Neuronal stem cell (in vitro differentiated cells): ENCODE results near the gene ROR1.

Experiments used
- DNase-seq: peaks from one replicate; pipeline ENCODE4 v3.0.0-alpha.2; 2013; ENCODE audit warnings: low spot score
- H2AFZ ChIP-seq: one replicate; pipeline ENCODE4 v1.6.1; 2013; ENCODE audit warnings: mild to moderate bottlenecking, low read length, inconsistent platforms
- H2AK5ac ChIP-seq: 2 replicates; pipeline ENCODE4 v1.6.1; 2013; ENCODE audit warnings: low read depth, mild to moderate bottlenecking, inconsistent platforms, low read length, moderate library complexity, mixed read lengths
- H2BK120ac ChIP-seq: 2 replicates; pipeline ENCODE4 v1.6.1; 2013; ENCODE audit warnings: low read depth, mild to moderate bottlenecking, inconsistent platforms, low read length, moderate library complexity, mixed read lengths
- H2BK12ac ChIP-seq: one replicate; pipeline ENCODE4 v1.6.1; 2013; ENCODE audit warnings: low read length, inconsistent platforms
- H2BK15ac ChIP-seq: 2 replicates; pipeline ENCODE4 v1.6.1; 2013; ENCODE audit warnings: mild to moderate bottlenecking, low read length, inconsistent platforms, mixed read lengths
- H2BK5ac ChIP-seq: one replicate; pipeline ENCODE4 v1.6.1; 2013; ENCODE audit warnings: inconsistent platforms, mild to moderate bottlenecking, low read length, moderate library complexity
- H3K14ac ChIP-seq: one replicate; pipeline ENCODE4 v1.6.1; 2013; ENCODE audit warnings: low read length, inconsistent platforms
- H3K18ac ChIP-seq: 2 replicates; pipeline ENCODE4 v1.6.1; 2013; ENCODE audit warnings: low read length, inconsistent platforms
- H3K23ac ChIP-seq: 2 replicates; pipeline ENCODE4 v1.6.1; 2013; ENCODE audit warnings: low read depth, mild to moderate bottlenecking, mixed read lengths, low read length, inconsistent platforms; ENCODE audit not compliant: poor library complexity
- H3K27ac ChIP-seq: replicated peaks from 3 replicates; pipeline ENCODE4 v1.5.1; 2013; ENCODE audit warnings: low read length, inconsistent platforms
- H3K27me3 ChIP-seq, 3 experiments: 2 replicates each; pipeline ENCODE4 v1.6.1; 2013; ENCODE audit warnings: low read length in 3 of 3, mild to moderate bottlenecking in 2 of 3, inconsistent platforms in 1 of 3, low read depth in 1 of 3, mixed read lengths in 1 of 3, moderate library complexity in 1 of 3; ENCODE audit not compliant: control insufficient read depth in 3 of 3, insufficient read depth in 3 of 3
- H3K36me3 ChIP-seq, 2 donors: replicated peaks in 1 of 2; 2 replicates each; pipeline ENCODE4 v1.6.1; 2013; ENCODE audit warnings: low read length in 2 of 2; ENCODE audit not compliant: control insufficient read depth in 2 of 2, insufficient read depth in 2 of 2
- H3K4ac ChIP-seq: 2 replicates; pipeline ENCODE4 v1.6.1; 2013; ENCODE audit warnings: inconsistent platforms, mild to moderate bottlenecking, low read length, moderate library complexity
- H3K4me1 ChIP-seq, 2 donors: 1 replicate in 1 of 2; 2 replicates in 1 of 2; pipeline ENCODE4 v1.6.1; 2013; ENCODE audit warnings: low read length in 2 of 2, low read depth in 1 of 2; ENCODE audit not compliant: control insufficient read depth in 2 of 2, insufficient read depth in 1 of 2
- H3K4me2 ChIP-seq: one replicate; pipeline ENCODE4 v1.6.1; 2013; ENCODE audit warnings: mild to moderate bottlenecking, low read length, inconsistent platforms; ENCODE audit not compliant: insufficient read depth, poor library complexity, severe bottlenecking
- H3K4me3 ChIP-seq, 2 donors: 2 replicates each; pipeline ENCODE4 v1.5.1; 2013; ENCODE audit warnings: low read length in 2 of 2, mild to moderate bottlenecking in 2 of 2, inconsistent platforms in 1 of 2, moderate library complexity in 1 of 2
- H3K79me1 ChIP-seq: one replicate; pipeline ENCODE4 v1.6.1; 2013; ENCODE audit warnings: low read depth, mild to moderate bottlenecking, inconsistent platforms, low read length, moderate library complexity
- H3K9ac ChIP-seq: one replicate; pipeline ENCODE4 v1.6.1; 2013; ENCODE audit warnings: mild to moderate bottlenecking, low read depth, low read length, inconsistent platforms; ENCODE audit not compliant: poor library complexity
- H3K9me3 ChIP-seq, 2 donors: replicated peaks in 1 of 2; 2 replicates each; pipeline versions ENCODE3 to v1.6.1; 2013; ENCODE audit warnings: low read length in 2 of 2, mild to moderate bottlenecking in 2 of 2, inconsistent platforms in 1 of 2, low read depth in 1 of 2, mixed read lengths in 1 of 2, moderate library complexity in 1 of 2; ENCODE audit not compliant: control insufficient read depth in 2 of 2, insufficient read depth in 1 of 2
- H4K8ac ChIP-seq: one replicate; pipeline ENCODE4 v1.6.1; 2013; ENCODE audit warnings: low read depth, mild to moderate bottlenecking, inconsistent platforms, low read length, moderate library complexity
- H4K91ac ChIP-seq: one replicate; pipeline ENCODE4 v1.6.1; 2013; ENCODE audit warnings: low read length, low read depth, mild to moderate bottlenecking, inconsistent platforms; ENCODE audit not compliant: poor library complexity
- WGBS, 2 donors: extraction: QIAGEN DNeasy Blood & Tissue Kit; methylation state at CpG; one replicate each; pipeline ENCODE4 v1.1.7; 2013; ENCODE audit warnings: missing lambda C conversion rate in 2 of 2, mixed read lengths in 1 of 2; ENCODE audit not compliant: insufficient read length in 2 of 2, insufficient replicate concordance in 1 of 2; ENCODE audit errors: extremely low coverage in 2 of 2; 5-methylcytosine and 5-hydroxymethylcytosine counted together

ROR1 gene

GRCh38 chr1:63772201-63772600, 1.6 kb upstream of the ROR1 start:
- no peak overlapping the region for H3K27ac ChIP-seq
- WGBS, 2 donors = no CpG with 5 or more reads among the region's 3 CpGs

DNA sequence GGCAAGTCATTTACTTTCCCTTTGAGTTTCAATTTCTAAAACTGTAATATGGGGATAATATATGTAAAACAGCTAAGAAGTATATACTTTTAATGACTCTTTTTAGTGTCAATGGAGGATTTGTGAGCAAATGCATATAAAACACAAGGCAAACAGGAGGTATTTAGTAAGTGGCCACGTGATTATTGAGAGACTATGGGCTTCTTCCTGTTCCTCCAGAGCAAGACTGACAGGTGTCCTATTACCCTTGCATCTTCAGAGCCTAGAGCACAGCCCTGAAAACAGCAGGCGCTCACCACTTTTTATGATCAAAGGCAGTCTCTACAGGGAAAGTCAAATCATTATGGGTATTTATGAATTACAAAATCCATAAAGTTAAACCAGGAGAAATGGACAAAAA, 941 bp upstream of the ROR1 start:
- H3K4me3 ChIP-seq = no peak overlapping the region
- H4K8ac ChIP-seq = no peak overlapping the region
- no peaks in the 10 kb centered on the region for H3K36me3 ChIP-seq
- H3K18ac ChIP-seq = no peak overlapping the region
- no peak overlapping the region for H2AFZ ChIP-seq
- H3K27ac ChIP-seq = no peak overlapping the region
- H3K9ac ChIP-seq = no peak overlapping the region
- no peaks in the 10 kb centered on the region for H3K79me1 ChIP-seq
- no peak overlapping the region for H2BK12ac ChIP-seq
- no peak overlapping the region for H3K4me2 ChIP-seq
- H3K9me3 ChIP-seq = no peaks in the 10 kb centered on the region
- H4K91ac ChIP-seq = no peak overlapping the region
- H2AK5ac ChIP-seq = no peak overlapping the region
- H2BK120ac ChIP-seq = no peak overlapping the region
- no peak overlapping the region for H2BK15ac ChIP-seq
- H3K23ac ChIP-seq = no peak overlapping the region
- WGBS, 2 donors = no CpG with 5 or more reads among the region's 2 CpGs
- peaks cover 0 to 23% (median 0%) of the 10 kb centered on the region in 3 experiments for H3K27me3 ChIP-seq
- no peak overlapping the region for H3K14ac ChIP-seq
- peaks cover 7 to 10% of the 10 kb centered on the region in 2 donors for H3K4me1 ChIP-seq
- no peak overlapping the region for H3K4ac ChIP-seq
- no peak overlapping the region for H2BK5ac ChIP-seq
- DNase-seq = no peak

More at GRCh38 chr1:63772201-63772600, 1.6 kb upstream of the ROR1 start:
- Histone ChIP-seq H2BK120ac (no peak overlapping the region), H4K8ac (no peak overlapping the region), H3K23ac (no peak overlapping the region), H3K9ac (no peak overlapping the region), H3K4ac (no peak overlapping the region), H3K36me3 (no peaks in the 10 kb centered on the region), H4K91ac (no peak overlapping the region), H3K4me1 (peaks cover 7 to 10% of the 10 kb centered on the region in 2 donors), H2AK5ac (no peak overlapping the region), H3K14ac (no peak overlapping the region), H2BK12ac (no peak overlapping the region), H3K27me3 (peaks cover 0 to 23% (median 0%) of the 10 kb centered on the region in 3 experiments), H3K4me3 (no peak overlapping the region), H3K4me2 (no peak overlapping the region), H3K18ac (no peak overlapping the region), H2AFZ (no peak overlapping the region), H2BK5ac (no peak overlapping the region), H3K79me1 (no peaks in the 10 kb centered on the region), H3K9me3 (no peaks in the 10 kb centered on the region), H2BK15ac (no peak overlapping the region)
- no peak for DNase-seq

GRCh38 chr1:63773496-63773814, 362 bp upstream of the ROR1 start:
- H3K23ac ChIP-seq = no peak overlapping the region
- H3K27me3 ChIP-seq = peaks cover 0 to 23% (median 0%) of the 10 kb centered on the region in 3 experiments
- H2BK15ac ChIP-seq = no peak overlapping the region
- no CpG with 5 or more reads among the region's 9 CpGs for WGBS, 2 donors
- H2BK12ac ChIP-seq = no peak overlapping the region
- no peak overlapping the region for H2BK120ac ChIP-seq
- H3K4ac ChIP-seq = no peak overlapping the region
- H2AFZ ChIP-seq = peak overlapping the region; percentile 99
- H3K79me1 ChIP-seq = no peaks in the 10 kb centered on the region
- peak overlapping the region; percentile 84 for H3K18ac ChIP-seq
- H3K4me2 ChIP-seq = peak overlapping the region; percentile 70
- H3K27ac ChIP-seq = no peak overlapping the region
- H3K9ac ChIP-seq = no peak overlapping the region
- H3K36me3 ChIP-seq = no peaks in the 10 kb centered on the region
- H4K91ac ChIP-seq = no peak overlapping the region
- H3K4me3 ChIP-seq = peak overlapping the region; percentile 69 to 81
- no peak for DNase-seq
- H2BK5ac ChIP-seq = no peak overlapping the region
- H2AK5ac ChIP-seq = no peak overlapping the region
- H3K9me3 ChIP-seq = no peaks in the 10 kb centered on the region
- H4K8ac ChIP-seq = no peak overlapping the region
- H3K4me1 ChIP-seq = peaks cover 10% of the 10 kb centered on the region in 2 donors
- no peak overlapping the region for H3K14ac ChIP-seq

GRCh38 chr1:63774617-63775417, 1.0 kb downstream of the ROR1 start:
- H3K4me2 ChIP-seq = peak overlapping the region; percentile 85
- H3K4ac ChIP-seq = no peak overlapping the region
- no peak overlapping the region for H2BK12ac ChIP-seq
- H3K27me3 ChIP-seq = peaks cover 0 to 23% (median 0%) of the 10 kb centered on the region in 3 experiments
- peak overlapping the region; percentile 83 for H3K27ac ChIP-seq
- no peak overlapping the region for H4K91ac ChIP-seq
- H3K36me3 ChIP-seq = no peaks in the 10 kb centered on the region
- H2BK15ac ChIP-seq = peak overlapping the region; percentile 62
- no peaks in the 10 kb centered on the region for H3K9me3 ChIP-seq
- WGBS, 2 donors = no CpG with 5 or more reads among the region's 72 CpGs
- no peaks in the 10 kb centered on the region for H3K79me1 ChIP-seq
- H2BK120ac ChIP-seq = peak overlapping the region; percentile 41
- H2BK5ac ChIP-seq = peak overlapping the region; percentile 39
- no peak overlapping the region for H4K8ac ChIP-seq
- H3K4me3 ChIP-seq = peak overlapping the region; percentile 81 to 86
- peak overlapping the region; percentile 99 for H2AFZ ChIP-seq
- H2AK5ac ChIP-seq = no peak overlapping the region
- peak; percentile 62 for DNase-seq
- peaks cover 10 to 16% of the 10 kb centered on the region in 2 donors for H3K4me1 ChIP-seq
- H3K18ac ChIP-seq = peak overlapping the region; percentile 99
- H3K23ac ChIP-seq = peak overlapping the region; percentile 68
- H3K14ac ChIP-seq = no peak overlapping the region
- peak overlapping the region; percentile 98 for H3K9ac ChIP-seq
